ENCODE data around the gene TBC1D5. TPM values are rescaled to one million over a fixed set of nuclear protein-coding genes. Genes with fewer than 3 reads are reported as not detected.

The TBC1D5 gene
- total and polyA plus RNA-seq, 2 of the 4 experiments (the other 2 are of a cell fraction), result 16.4 to 57.0 TPM

GRCh38 chr3:17431004-17431403 lies 311.4 kb downstream of the TBC1D5 start:
- no peak overlapping the region for H2AK9ac ChIP-seq (replicated peaks; ENCODE audit: low read depth, low read length, poor library complexity)
- dilution Hi-C loops (cut with HindIII; ENCODE audit: low sequenced_read_pairs, unreplicated experiment), result no loop called here
- H3K4me1 ChIP-seq (ENCODE audit: control insufficient read depth, insufficient read depth, low read length), result no peaks in the 10 kb centered on the region; the same call in 1 of the 2 replicates
- H4K5ac ChIP-seq (ENCODE audit: low read depth, low read length), result no peak overlapping the region
- ATAC-seq (ENCODE audit: low read depth), result peak; percentile 70; the same call in 1 of the 2 replicates
- TF ChIP-seq, protein P1, sequence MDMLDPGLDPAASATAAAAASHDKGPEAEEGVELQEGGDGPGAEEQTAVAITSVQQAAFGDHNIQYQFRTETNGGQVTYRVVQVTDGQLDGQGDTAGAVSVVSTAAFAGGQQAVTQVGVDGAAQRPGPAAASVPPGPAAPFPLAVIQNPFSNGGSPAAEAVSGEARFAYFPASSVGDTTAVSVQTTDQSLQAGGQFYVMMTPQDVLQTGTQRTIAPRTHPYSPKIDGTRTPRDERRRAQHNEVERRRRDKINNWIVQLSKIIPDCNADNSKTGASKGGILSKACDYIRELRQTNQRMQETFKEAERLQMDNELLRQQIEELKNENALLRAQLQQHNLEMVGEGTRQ (IDR thresholded peaks at IDR 0.05; ENCODE audit: low read depth, low read length), result no peak
- TF ChIP-seq SMC3 (IDR thresholded peaks at IDR 0.05; ENCODE audit: low read depth, low read length) (peak; percentile 58), RAD21 (IDR thresholded peaks at IDR 0.05; ENCODE audit: low read length) (peak; percentile 64), MAZ (IDR thresholded peaks at IDR 0.05; ENCODE audit: borderline replicate concordance, low read depth, low read length) (no peak), CHD1 (IDR thresholded peaks at IDR 0.05; ENCODE audit: low read depth, low read length) (no peak), NFE2L2 (IDR thresholded peaks at IDR 0.05; ENCODE audit: low read depth, low read length) (no peak), FOS (IDR thresholded peaks at IDR 0.05; ENCODE audit: low read depth, low read length) (no peak), RCOR1 (IDR thresholded peaks at IDR 0.05; ENCODE audit: insufficient replicate concordance, low read length) (no peak), RFX5 (IDR thresholded peaks at IDR 0.05; ENCODE audit: low read depth, low read length) (no peak), BHLHE40 (IDR thresholded peaks at IDR 0.05; ENCODE audit: low read depth, low read length) (no peak)
- TF ChIP-seq, protein P2, sequence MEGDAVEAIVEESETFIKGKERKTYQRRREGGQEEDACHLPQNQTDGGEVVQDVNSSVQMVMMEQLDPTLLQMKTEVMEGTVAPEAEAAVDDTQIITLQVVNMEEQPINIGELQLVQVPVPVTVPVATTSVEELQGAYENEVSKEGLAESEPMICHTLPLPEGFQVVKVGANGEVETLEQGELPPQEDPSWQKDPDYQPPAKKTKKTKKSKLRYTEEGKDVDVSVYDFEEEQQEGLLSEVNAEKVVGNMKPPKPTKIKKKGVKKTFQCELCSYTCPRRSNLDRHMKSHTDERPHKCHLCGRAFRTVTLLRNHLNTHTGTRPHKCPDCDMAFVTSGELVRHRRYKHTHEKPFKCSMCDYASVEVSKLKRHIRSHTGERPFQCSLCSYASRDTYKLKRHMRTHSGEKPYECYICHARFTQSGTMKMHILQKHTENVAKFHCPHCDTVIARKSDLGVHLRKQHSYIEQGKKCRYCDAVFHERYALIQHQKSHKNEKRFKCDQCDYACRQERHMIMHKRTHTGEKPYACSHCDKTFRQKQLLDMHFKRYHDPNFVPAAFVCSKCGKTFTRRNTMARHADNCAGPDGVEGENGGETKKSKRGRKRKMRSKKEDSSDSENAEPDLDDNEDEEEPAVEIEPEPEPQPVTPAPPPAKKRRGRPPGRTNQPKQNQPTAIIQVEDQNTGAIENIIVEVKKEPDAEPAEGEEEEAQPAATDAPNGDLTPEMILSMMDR (conservative IDR thresholded peaks at IDR 0.05; ENCODE audit: low read depth, low read length), result peak; percentile 55
- H3K23ac ChIP-seq (ENCODE audit: low read depth, low read length), result no peak overlapping the region
- in situ Hi-C loops (cut with MboI; ENCODE audit: low sequenced_read_pairs), result loop anchor here (5.0 kb wide), 1 partner anchor 406 kb away; no protein-coding TSS in a partner anchor
- no peak overlapping the region for H3K4me3 ChIP-seq (ENCODE audit: insufficient read depth, low read depth, low read length)
- H3K9me1 ChIP-seq (ENCODE audit: insufficient read depth, low read length), result no peaks in the 10 kb centered on the region
- no peaks in the 10 kb centered on the region for H3K36me3 ChIP-seq (ENCODE audit: control insufficient read depth, insufficient read depth, low read length)
- ChIA-PET POLR2A (ENCODE audit: unreplicated experiment) (interaction anchor here (0.6 kb wide), 1 partner anchor 962 kb away, joined by 8 read pairs; no protein-coding TSS in a partner anchor), CTCF (interaction anchor here (1.7 to 5.6 kb wide), 2 partner anchors 411 to 414 kb away, joined by 3 to 43 read pairs; no protein-coding TSS in a partner anchor)
- H4K8ac ChIP-seq (ENCODE audit: low read depth in 2 of 2, low read length in 2 of 2), result no peak overlapping the region
- no peak overlapping the region for H3K4me2 ChIP-seq (ENCODE audit: low read depth, low read length)
- H3K27ac ChIP-seq (ENCODE audit: insufficient read depth, low read length), result no peak overlapping the region
- H3K9ac ChIP-seq (ENCODE audit: low read depth, low read length), result no peak overlapping the region
- WGBS, 2 experiments (ENCODE audit: extremely low coverage in 2 of 2, insufficient read length in 1 of 2), result no CpG with 5 or more reads among the region's 2 CpGs
- H3K79me1 ChIP-seq (ENCODE audit: low read depth in 1 of 2, low read length in 2 of 2), result no peaks in the 10 kb centered on the region; a peak in 1 of 4 replicates
- H3K27me3 ChIP-seq (ENCODE audit: control insufficient read depth, insufficient read depth, low read length), result no peaks in the 10 kb centered on the region
- peak; percentile 53 for DNase-seq
- no peaks in the 10 kb centered on the region for H4K20me1 ChIP-seq (ENCODE audit: insufficient read depth, low read length)
- no peak overlapping the region for H3K4ac ChIP-seq (ENCODE audit: low read depth, low read length)
- intact Hi-C loops (cut with micrococcal nuclease), result loop anchor here (1.0 to 5.0 kb wide), 3 partner anchors 211 to 410 kb away; partner anchors contain the start of gene TBC1D5
- H3K56ac ChIP-seq (ENCODE audit: extremely low read depth, insufficient read depth, low read length), result no peak overlapping the region
- H2BK5ac ChIP-seq (ENCODE audit: low read depth, low read length, poor library complexity, severe bottlenecking), result no peak overlapping the region
- no peak overlapping the region for H4K91ac ChIP-seq (ENCODE audit: insufficient read depth, low read depth, low read length)
- no peak overlapping the region for H2BK20ac ChIP-seq (ENCODE audit: low read depth, low read length)
- BruUV-seq (replicated peaks), result no TSS peak
- H2AK5ac ChIP-seq (ENCODE audit: low read depth, low read length), result no peak overlapping the region
- no peak overlapping the region for H3K14ac ChIP-seq (replicated peaks; ENCODE audit: low read depth, low read length)
- H2BK15ac ChIP-seq (ENCODE audit: low read depth, low read length), result no peak overlapping the region
- H3K9me3 ChIP-seq (ENCODE audit: control insufficient read depth, insufficient read depth, low read length), result no peaks in the 10 kb centered on the region
- no peak overlapping the region for H2BK120ac ChIP-seq (ENCODE audit: low read depth, low read length)
- H3K18ac ChIP-seq (ENCODE audit: low read depth, low read length), result no peak overlapping the region
- H2AFZ ChIP-seq (replicated peaks; ENCODE audit: low read length, poor library complexity), result no peak overlapping the region

Data from IMR-90 (cell line).